KMS-11 (cell line): Measurements from ENCODE around the gene DNLZ.

Experiments
- H2AFZ ChIP-seq: fragments of 200-600 bp; sonication (generic); 2 replicates; pipeline ENCODE4 v1.6.1; 2016; ENCODE audit warnings: antibody characterized with exemption, mixed run types, low read depth
- H3K27ac ChIP-seq: fragments of 200-600 bp; sonication (generic); 2 replicates; pipeline ENCODE4 v1.6.1; 2016; ENCODE audit warnings: mild to moderate bottlenecking, mixed run types
- H3K27me3 ChIP-seq: fragments of 200-600 bp; sonication (generic); 2 replicates; pipeline ENCODE4 v1.6.1; 2017; ENCODE audit warnings: mild to moderate bottlenecking, low read depth, mixed run types, moderate library complexity; ENCODE audit not compliant: insufficient read depth
- H3K36me3 ChIP-seq: fragments of 200-600 bp; sonication (generic); 2 replicates; pipeline ENCODE4 v1.6.1; 2017; ENCODE audit warnings: mild to moderate bottlenecking, mixed run types; ENCODE audit not compliant: insufficient read depth
- H3K4me1 ChIP-seq: fragments of 200-600 bp; sonication (generic); 2 replicates; pipeline ENCODE4 v1.6.1; 2016; ENCODE audit warnings: mild to moderate bottlenecking, low read depth, mixed run types; ENCODE audit not compliant: poor library complexity, severe bottlenecking
- H3K4me2 ChIP-seq: fragments of 200-600 bp; sonication (generic); 2 replicates; pipeline ENCODE4 v1.7.0; 2016; ENCODE audit warnings: mild to moderate bottlenecking, mixed run types
- H3K4me3 ChIP-seq: fragments of 200-600 bp; sonication (generic); IDR thresholded peaks from 2 replicates; pipeline ENCODE4 v1.6.1; 2017; ENCODE audit warnings: low read depth, low read length, mixed read lengths; ENCODE audit not compliant: insufficient read depth
- H3K79me2 ChIP-seq: fragments of 200-600 bp; sonication (generic); 2 replicates; pipeline ENCODE4 v1.6.1; 2016; ENCODE audit warnings: low read depth, mixed run types; ENCODE audit not compliant: insufficient read depth
- H3K9ac ChIP-seq: fragments of 200-600 bp; sonication (generic); 2 replicates; pipeline ENCODE4 v1.6.1; 2016; ENCODE audit warnings: mild to moderate bottlenecking, mixed run types
- H4K20me1 ChIP-seq: fragments of 200-600 bp; sonication (generic); 2 replicates; pipeline ENCODE4 v1.6.1; 2016; ENCODE audit warnings: mild to moderate bottlenecking, mixed run types; ENCODE audit not compliant: insufficient read depth
- CTCF ChIP-seq: fragments of 200-600 bp; sonication (generic); conservative IDR thresholded peaks from 2 replicates; pipeline ENCODE4 v1.6.1; 2017; ENCODE audit warnings: low read depth, mild to moderate bottlenecking, antibody characterized with exemption, low read length, moderate library complexity, mixed read lengths

Gene DNLZ

GRCh38 chr9:136344544-136345280, 18.8 kb downstream of the DNLZ start:
- H3K36me3 ChIP-seq = no peaks in the 10 kb centered on the region
- no peak overlapping the region for H3K9ac ChIP-seq
- H4K20me1 ChIP-seq = no peaks in the 10 kb centered on the region
- no peaks in the 10 kb centered on the region for H3K79me2 ChIP-seq
- peaks cover 5% of the 10 kb centered on the region for H3K4me1 ChIP-seq
- no peak for TF ChIP-seq CTCF
- no peak overlapping the region for H3K4me2 ChIP-seq
- no peak overlapping the region for H2AFZ ChIP-seq
- no peak overlapping the region for H3K4me3 ChIP-seq
- H3K27me3 ChIP-seq = peaks cover 68% of the 10 kb centered on the region
- no peak overlapping the region for H3K27ac ChIP-seq

GRCh38 chr9:136343884-136344269, 19.7 kb downstream of the DNLZ start:
- Histone ChIP-seq H3K4me3 (no peak overlapping the region), H2AFZ (no peak overlapping the region), H3K4me1 (peaks cover 5% of the 10 kb centered on the region), H4K20me1 (no peaks in the 10 kb centered on the region), H3K36me3 (no peaks in the 10 kb centered on the region), H3K79me2 (no peaks in the 10 kb centered on the region), H3K9ac (no peak overlapping the region), H3K4me2 (no peak overlapping the region), H3K27ac (no peak overlapping the region), H3K27me3 (peaks cover 65% of the 10 kb centered on the region)
- no peak for TF ChIP-seq CTCF

GRCh38 chr9:136343121-136343883, 20.2 kb downstream of the DNLZ start:
- Histone ChIP-seq H3K4me1 (peaks cover 5% of the 10 kb centered on the region), H4K20me1 (no peaks in the 10 kb centered on the region)

More at GRCh38 chr9:136343121-136343883, 20.2 kb downstream of the DNLZ start:
- H3K27me3 ChIP-seq = peaks cover 65% of the 10 kb centered on the region
- H3K4me3 ChIP-seq = no peak overlapping the region
- H3K9ac ChIP-seq = no peak overlapping the region
- peak overlapping the region; percentile 61; the same call in 1 of the 2 replicates for H3K4me2 ChIP-seq
- H2AFZ ChIP-seq = peak overlapping the region; percentile 71; the same call in 1 of the 2 replicates
- no peaks in the 10 kb centered on the region for H3K36me3 ChIP-seq
- TF ChIP-seq CTCF = no peak
- H3K79me2 ChIP-seq = no peaks in the 10 kb centered on the region
- no peak overlapping the region for H3K27ac ChIP-seq
